ENCODE results near the gene UBASH3A. TPM values are rescaled to one million over a fixed set of nuclear protein-coding genes. Genes with fewer than 3 reads are reported as not detected.
"Not testable (repeated sequence)": the region's sequence is repeated elsewhere in the genome, so short reads cannot be mapped to it uniquely, and the experiment has no call there.

The UBASH3A gene
- total and polyA plus RNA-seq, 8 donors, result 0.18 to 4.6 (median 0.31) TPM; not detected in 1

DNA sequence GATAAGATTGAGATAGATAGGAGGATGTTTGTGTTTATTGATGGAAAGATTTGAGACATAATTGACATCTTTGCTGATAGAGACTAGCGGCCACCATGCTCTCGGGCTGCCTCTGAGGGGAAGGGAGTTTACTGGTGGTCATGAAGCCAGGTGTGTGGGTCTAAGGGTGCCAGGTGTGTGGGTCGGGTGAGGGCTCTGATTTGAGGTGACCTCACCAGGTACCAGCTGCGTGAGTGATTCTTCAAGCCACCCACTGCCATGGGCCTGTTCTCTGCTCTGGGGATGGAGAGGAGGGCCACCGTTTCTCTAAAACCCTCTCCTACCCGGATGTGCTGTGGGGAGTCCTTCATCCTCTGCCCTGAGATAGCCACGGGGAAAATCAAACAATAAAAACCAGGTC is 3.2 kb downstream of the UBASH3A start:
- TF ChIP-seq, protein P1, sequence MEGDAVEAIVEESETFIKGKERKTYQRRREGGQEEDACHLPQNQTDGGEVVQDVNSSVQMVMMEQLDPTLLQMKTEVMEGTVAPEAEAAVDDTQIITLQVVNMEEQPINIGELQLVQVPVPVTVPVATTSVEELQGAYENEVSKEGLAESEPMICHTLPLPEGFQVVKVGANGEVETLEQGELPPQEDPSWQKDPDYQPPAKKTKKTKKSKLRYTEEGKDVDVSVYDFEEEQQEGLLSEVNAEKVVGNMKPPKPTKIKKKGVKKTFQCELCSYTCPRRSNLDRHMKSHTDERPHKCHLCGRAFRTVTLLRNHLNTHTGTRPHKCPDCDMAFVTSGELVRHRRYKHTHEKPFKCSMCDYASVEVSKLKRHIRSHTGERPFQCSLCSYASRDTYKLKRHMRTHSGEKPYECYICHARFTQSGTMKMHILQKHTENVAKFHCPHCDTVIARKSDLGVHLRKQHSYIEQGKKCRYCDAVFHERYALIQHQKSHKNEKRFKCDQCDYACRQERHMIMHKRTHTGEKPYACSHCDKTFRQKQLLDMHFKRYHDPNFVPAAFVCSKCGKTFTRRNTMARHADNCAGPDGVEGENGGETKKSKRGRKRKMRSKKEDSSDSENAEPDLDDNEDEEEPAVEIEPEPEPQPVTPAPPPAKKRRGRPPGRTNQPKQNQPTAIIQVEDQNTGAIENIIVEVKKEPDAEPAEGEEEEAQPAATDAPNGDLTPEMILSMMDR (IDR thresholded peaks at IDR 0.05), result no peak
- 65 to 85% (median 76%) methylated on average over 2 to 7 of the region's 7 CpGs for WGBS, 5 donors
- H3K4me3 ChIP-seq, result no peak overlapping the region
- H3K27ac ChIP-seq, result no peak overlapping the region
- intact Hi-C loops (cut with DNase I; ENCODE audit: low total_unique reads), result loop anchor here (10.0 kb wide), 1 partner anchor 52 kb away; the partner anchor contains the start of gene TFF2
- no peak for DNase-seq
- peaks cover 0 to 6% (median 2%) of the 10 kb centered on the region in 4 donors for H3K4me1 ChIP-seq
- H3K36me3 ChIP-seq, result no peaks in the 10 kb centered on the region
- H3K27me3 ChIP-seq, result peaks cover 0 to 26% (median 0%) of the 10 kb centered on the region in 3 donors
- H3K9me3 ChIP-seq, result peaks cover 0 to 4% (median 0%) of the 10 kb centered on the region in 4 donors

DNA sequence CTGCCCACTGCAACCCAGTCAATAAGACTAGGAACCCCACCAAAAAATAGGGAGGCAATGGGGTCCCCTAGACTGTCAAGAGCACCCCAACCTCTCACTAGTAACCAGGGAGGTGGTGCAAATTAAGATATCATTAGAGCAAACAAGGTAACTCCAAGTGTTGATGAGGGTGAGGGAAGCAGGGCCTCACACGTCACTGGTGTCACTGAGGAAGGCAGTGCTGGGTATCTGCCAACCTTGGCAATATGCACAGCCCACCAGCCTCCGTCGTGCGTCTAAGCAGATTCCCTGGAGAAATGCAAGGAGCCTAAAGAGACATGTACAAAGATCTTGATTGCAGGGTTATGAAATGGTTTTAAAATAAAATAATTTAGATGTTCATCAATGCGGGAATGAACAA is 3.8 kb downstream of the UBASH3A start:
- no peak for TF ChIP-seq EP300 (IDR thresholded peaks at IDR 0.05)
- peaks cover 0 to 11% (median 2%) of the 10 kb centered on the region in 4 donors for H3K4me1 ChIP-seq
- WGBS, 5 donors, result 56 to 87% (median 83%) methylated on average over 5 of the region's 5 CpGs
- no peak for DNase-seq
- no peaks in the 10 kb centered on the region for H3K36me3 ChIP-seq
- H3K27ac ChIP-seq, result no peak overlapping the region
- no peak overlapping the region for H3K4me3 ChIP-seq
- intact Hi-C loops (cut with DNase I; ENCODE audit: low total_unique reads), result loop anchor here (10.0 kb wide), 1 partner anchor 53 kb away; the partner anchor contains the start of gene TFF2
- H3K27me3 ChIP-seq, result peaks cover 0 to 32% (median 0%) of the 10 kb centered on the region in 3 donors
- H3K9me3 ChIP-seq, result no peaks in the 10 kb centered on the region

DNA sequence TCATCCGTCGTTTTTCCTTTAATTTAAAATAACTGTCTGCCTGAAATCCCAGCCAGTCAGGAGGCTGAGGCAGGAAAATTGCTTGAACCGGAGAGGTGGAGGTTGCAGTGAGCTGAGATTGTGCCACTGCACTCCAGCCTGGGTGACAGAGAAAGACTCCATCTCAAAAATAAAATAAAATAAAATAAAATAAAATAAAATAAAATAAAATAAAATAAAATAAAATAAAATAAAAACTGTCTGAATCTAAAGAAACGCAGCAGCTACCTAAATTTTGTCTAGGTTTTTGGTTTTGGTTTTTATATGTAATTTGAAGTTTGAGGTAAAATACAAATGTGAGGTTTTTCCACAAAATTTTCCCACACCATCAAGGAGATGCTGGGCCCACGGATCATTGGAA is 5.0 kb downstream of the UBASH3A start:
- H3K27me3 ChIP-seq, result peaks cover 0 to 39% (median 0%) of the 10 kb centered on the region in 3 donors
- H3K27ac ChIP-seq, DNase-seq, H3K4me1 ChIP-seq, H3K9me3 ChIP-seq, H3K4me3 ChIP-seq, H3K36me3 ChIP-seq: not testable (repeated sequence)
- intact Hi-C loops (cut with DNase I; ENCODE audit: low total_unique reads), result loop anchor here (10.0 kb wide), 1 partner anchor 54 kb away; the partner anchor contains the start of gene TFF2
- 87 to 92% (median 88%) methylated on average over 5 of the region's 5 CpGs for WGBS, 5 donors

DNA sequence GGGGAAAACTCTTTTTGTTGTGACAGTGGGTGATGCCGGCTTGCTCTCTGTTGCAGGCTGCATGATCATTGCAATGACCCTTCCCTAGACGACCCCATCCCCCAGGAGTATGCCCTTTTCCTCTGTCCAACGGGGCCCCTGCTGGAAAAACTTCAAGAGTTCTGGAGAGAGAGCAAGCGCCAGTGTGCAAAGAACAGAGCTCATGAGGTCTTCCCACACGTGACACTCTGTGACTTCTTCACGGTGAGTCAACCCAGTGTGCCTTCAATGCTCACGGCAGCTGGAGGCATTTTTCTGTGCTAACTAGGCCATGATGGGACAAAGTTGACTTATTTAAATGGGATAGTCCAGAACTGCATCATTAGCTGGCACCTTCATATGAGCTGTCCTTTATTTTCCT is 5.7 kb downstream of the UBASH3A start:
- no peak overlapping the region for H3K27ac ChIP-seq
- WGBS, 5 donors, result 74 to 87% (median 84%) methylated on average over 7 of the region's 7 CpGs
- H3K4me1 ChIP-seq, result peaks cover 0 to 7% (median 2%) of the 10 kb centered on the region in 4 donors
- TF ChIP-seq EP300 (IDR thresholded peaks at IDR 0.05), result no peak
- TF ChIP-seq, protein P1 (IDR thresholded peaks at IDR 0.05), result no peak
- no peak for TF ChIP-seq POLR2AphosphoS5 (IDR thresholded peaks at IDR 0.05)
- TF ChIP-seq POLR2A (IDR thresholded peaks at IDR 0.05), result no peak
- no peaks in the 10 kb centered on the region for H3K36me3 ChIP-seq
- DNase-seq, result no peak
- H3K4me3 ChIP-seq, result no peak overlapping the region
- no peaks in the 10 kb centered on the region for H3K9me3 ChIP-seq
- H3K27me3 ChIP-seq, result peaks cover 0 to 37% (median 0%) of the 10 kb centered on the region in 3 donors
- intact Hi-C loops (cut with DNase I; ENCODE audit: low total_unique reads), result loop anchor here (10.0 kb wide), 1 partner anchor 55 kb away; the partner anchor contains the start of gene TFF2

DNA sequence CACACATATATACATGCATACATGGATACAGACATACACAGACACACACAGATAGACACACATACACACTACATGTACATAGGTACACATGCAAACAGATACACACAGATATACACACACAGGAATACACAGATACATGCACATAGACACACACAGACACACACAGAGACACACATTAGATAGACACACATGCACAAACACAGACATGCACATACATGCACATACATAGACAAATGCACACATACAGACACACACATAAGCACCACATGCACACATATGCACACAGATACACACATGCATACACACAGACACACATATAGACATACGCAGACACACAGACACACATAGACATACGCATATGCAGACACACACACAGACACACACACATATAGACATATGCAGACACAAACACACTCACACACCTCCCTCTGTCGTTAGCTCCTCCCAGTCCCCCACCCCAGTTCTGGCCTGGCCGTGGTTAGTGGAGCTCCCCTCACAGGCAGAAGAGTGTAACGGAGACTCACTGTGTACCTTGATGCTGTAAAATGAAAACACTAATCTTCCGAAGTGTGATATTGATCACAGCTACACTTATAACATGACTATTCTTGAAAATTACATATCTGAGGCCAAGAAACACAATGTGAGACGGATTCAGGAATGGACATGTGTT is 7.6 kb downstream of the UBASH3A start:
- peaks cover 0 to 48% (median 0%) of the 10 kb centered on the region in 3 donors for H3K27me3 ChIP-seq
- H3K27ac ChIP-seq, result no peak overlapping the region
- 51 to 67% (median 65%) methylated on average over 7 of the region's 7 CpGs for WGBS, 5 donors
- H3K9me3 ChIP-seq, result no peaks in the 10 kb centered on the region
- intact Hi-C loops (cut with DNase I; ENCODE audit: low total_unique reads), result no loop called here
- DNase-seq, result no peak
- no peaks in the 10 kb centered on the region for H3K36me3 ChIP-seq
- H3K4me1 ChIP-seq, result peaks cover 0 to 7% (median 2%) of the 10 kb centered on the region in 4 donors
- no peak overlapping the region for H3K4me3 ChIP-seq
- TF ChIP-seq EP300 (IDR thresholded peaks at IDR 0.05) (no peak), POLR2AphosphoS5 (IDR thresholded peaks at IDR 0.05) (no peak), POLR2A (IDR thresholded peaks at IDR 0.05) (no peak)
- TF ChIP-seq, protein P1 (IDR thresholded peaks at IDR 0.05), result no peak
